Panc1 (cell line): Measurements from ENCODE around the gene MGAT5. TPM values are rescaled to one million over a fixed set of nuclear protein-coding genes. Genes with fewer than 3 reads are reported as not detected.

ENCODE experiments used
- ATAC-seq: fragments of 200-7000 bp; cut with Tn5 transposase; 2 replicates; pipeline ENCODE4 v1.9.1; 2020; ENCODE audit warnings: mild to moderate bottlenecking, moderate library complexity
- BruUV-seq: library from RNA; stranded (reverse); fragments of 400-500 nt; replicated peaks from 2 replicates; lab custom pipeline; 2021; lab: Mats Ljungman, UMichigan
- CTCF ChIA-PET: fragments of 300-600 bp; sonication (Branson Sonifier 250); formaldehyde crosslinking; loops from one replicate; lab custom pipeline; 2022; ENCODE audit warnings: antibody characterized with exemption; lab: Charles Lee
- POLR2A ChIA-PET: fragments of 300-600 bp; sonication (Branson Sonifier 250); formaldehyde crosslinking; loops from one replicate; lab custom pipeline; 2022; ENCODE audit warnings: antibody characterized with exemption; lab: Charles Lee
- DNase-seq: peaks from one replicate; pipeline ENCODE4 v3.0.0-alpha.2; 2010; ENCODE audit warnings: low read depth, low spot score
- H3K27ac ChIP-seq: 2 replicates; pipeline ENCODE4 v1.5.1; 2011; ENCODE audit warnings: mild to moderate bottlenecking, low read length, inconsistent platforms
- H3K27me3 ChIP-seq: fragments of 200-500 bp; sonication (Bioruptor generic); 2 replicates; pipeline ENCODE4 v1.6.0; 2014; ENCODE audit warnings: low read length, inconsistent platforms; ENCODE audit not compliant: control insufficient read depth, insufficient read depth
- H3K36me3 ChIP-seq: fragments of 200-500 bp; sonication (Bioruptor generic); 2 replicates; pipeline ENCODE4 v1.5.1; 2014; ENCODE audit warnings: inconsistent platforms, mild to moderate bottlenecking, low read length, moderate library complexity; ENCODE audit not compliant: control insufficient read depth, insufficient read depth
- H3K4me1 ChIP-seq: 2 replicates; pipeline ENCODE4 v1.5.1; 2011; ENCODE audit warnings: inconsistent platforms, mild to moderate bottlenecking, low read length, moderate library complexity; ENCODE audit not compliant: control insufficient read depth, insufficient read depth
- H3K4me3 ChIP-seq, 2 experiments: 2 replicates each; pipeline ENCODE4 v1.5.1; 2011 to 2012; ENCODE audit warnings: low read depth in 2 of 2, low read length in 2 of 2, mild to moderate bottlenecking in 2 of 2, inconsistent platforms in 1 of 2, moderate library complexity in 1 of 2
- H3K9me3 ChIP-seq: fragments of 200-500 bp; sonication (Bioruptor generic); 2 replicates; pipeline ENCODE4 v1.5.1; 2014; ENCODE audit warnings: low read depth, mild to moderate bottlenecking, inconsistent platforms, low read length, moderate library complexity; ENCODE audit not compliant: control insufficient read depth, insufficient read depth
- CTCF ChIP-seq: fragments of 450-650 bp; IDR thresholded peaks from 2 replicates; pipeline ENCODE4 v1.5.1; 2017; ENCODE audit warnings: mild to moderate bottlenecking
- POLR2AphosphoS5 ChIP-seq: IDR thresholded peaks from 2 replicates; pipeline ENCODE4 v1.6.1; 2012; ENCODE audit warnings: mild to moderate bottlenecking, low read depth, low read length, moderate library complexity
- REST ChIP-seq, 2 experiments: IDR thresholded peaks; 2 replicates each; pipeline ENCODE4 v1.6.1; 2011 to 2012; ENCODE audit warnings: low read depth in 2 of 2, control low read depth in 1 of 2, low read length in 1 of 2, mild to moderate bottlenecking in 1 of 2, moderate library complexity in 1 of 2; ENCODE audit not compliant: insufficient read depth in 1 of 2
- SIN3A ChIP-seq: IDR thresholded peaks from 2 replicates; pipeline ENCODE4 v1.6.1; 2012; ENCODE audit warnings: low read depth, mild to moderate bottlenecking, low read length, moderate library complexity, borderline replicate concordance; ENCODE audit not compliant: insufficient read depth
- TCF7L2 ChIP-seq: IDR thresholded peaks from 2 replicates; pipeline ENCODE4 v1.6.1; 2011; ENCODE audit warnings: mild to moderate bottlenecking, low read depth, low read length, inconsistent platforms
- in situ Hi-C: cut with HindIII; loops from 2 replicates; pipeline ENCODE4 v1.10.0; 2016; ENCODE audit warnings: low sequenced_read_pairs, low pct_unique_long_range_greater_than_20kb
- intact Hi-C: fragments of 100-400 bp; cut with micrococcal nuclease; formaldehyde crosslinking; loops from one replicate; pipeline ENCODE4 v1.10.0; 2022; ENCODE audit not compliant: unreplicated experiment
- total RNA-seq: library from RNA; stranded (reverse); gene quantifications from one replicate; pipeline ENCODE4 v1.2.1, GENCODE V29; 2021; ENCODE audit not compliant: unreplicated experiment

The MGAT5 gene
- total RNA-seq, 1 experiment from 2014 or later = 22.1 TPM

- H3K4me3 ChIP-seq = no peak overlapping the region
- H3K9me3 ChIP-seq = no peaks in the 10 kb centered on the region
- ATAC-seq (no peak), DNase-seq (no peak)
- BruUV-seq = no TSS peak
- H3K27ac ChIP-seq = no peak overlapping the region
- TF ChIP-seq SIN3A = no peak
- no peak for TF ChIP-seq REST (IDR thresholded peaks at IDR 0.05; ENCODE audit: insufficient read depth in 1 of 2, low read depth in 2 of 2, low read length in 1 of 2)
- no peak for TF ChIP-seq CTCF
- TF ChIP-seq POLR2AphosphoS5 = no peak
- POLR2A ChIA-PET = no interaction called here
- intact Hi-C loops = no loop called here
- no peaks in the 10 kb centered on the region for H3K4me1 ChIP-seq
- in situ Hi-C loops = no loop called here
- CTCF ChIA-PET = interaction anchor here (0.7 kb wide), 1 partner anchor 12 kb away, joined by 3 read pairs; no protein-coding TSS in a partner anchor
- no peaks in the 10 kb centered on the region for H3K27me3 ChIP-seq
- no peaks in the 10 kb centered on the region for H3K36me3 ChIP-seq
These were observed 145.2 kb downstream of the MGAT5 start for GRCh38 chr2:134399096-134399495.

- Histone ChIP-seq H3K36me3 (no peaks in the 10 kb centered on the region), H3K27ac (no peak overlapping the region), H3K27me3 (no peaks in the 10 kb centered on the region), H3K4me3 (no peak overlapping the region), H3K9me3 (no peaks in the 10 kb centered on the region), H3K4me1 (no peaks in the 10 kb centered on the region)
- no peak for DNase-seq
- in situ Hi-C loops = no loop called here
- CTCF ChIA-PET = no interaction called here
- POLR2A ChIA-PET = no interaction called here
- intact Hi-C loops = no loop called here
- no peak for ATAC-seq
- BruUV-seq = no TSS peak
- TF ChIP-seq POLR2AphosphoS5 (no peak), CTCF (no peak), REST (IDR thresholded peaks at IDR 0.05; ENCODE audit: insufficient read depth in 1 of 2, low read depth in 2 of 2, low read length in 1 of 2) (no peak), SIN3A (no peak), TCF7L2 (no peak)
These were observed 147.2 kb downstream of the MGAT5 start for GRCh38 chr2:134401081-134401497.
